Stimulated activated memory B cell treated with anti-CD40 and anti-IgM and Interleukin-4, amounts not matched to agents 10 μg/mL and 1 μg/mL and 100 μg/mL, for 72 hours (primary cell): ENCODE results near the gene GPR37L1.
"Not testable (repeated sequence)": the region's sequence is repeated elsewhere in the genome, so short reads cannot be mapped to it uniquely, and the experiment has no call there.

Experiments
- ATAC-seq: fragments of 150-1000 bp; cut with Tn5 transposase; 2 replicates; pipeline ENCODE4 v1.10.0; 2021
- H3K27ac Mint-ChIP-seq: one replicate; pipeline ENCODE4 v1.8.0; 2022; ENCODE audit warnings: mild to moderate bottlenecking, mixed read lengths
- H3K27me3 Mint-ChIP-seq: one replicate; pipeline ENCODE4 v1.8.0; 2022; ENCODE audit warnings: mixed read lengths
- H3K36me3 Mint-ChIP-seq: one replicate; pipeline ENCODE4 v1.8.0; 2022; ENCODE audit warnings: mixed read lengths
- H3K4me1 Mint-ChIP-seq: one replicate; pipeline ENCODE4 v1.8.0; 2022; ENCODE audit warnings: mixed read lengths
- H3K4me3 Mint-ChIP-seq: one replicate; pipeline ENCODE4 v1.8.0; 2022; ENCODE audit warnings: mild to moderate bottlenecking, moderate library complexity, mixed read lengths
- H3K9me3 Mint-ChIP-seq: one replicate; pipeline ENCODE4 v1.8.0; 2022; ENCODE audit warnings: mixed read lengths

The GPR37L1 gene

GRCh38 chr1:202179828-202180750, 57.4 kb downstream of the GPR37L1 start:
- no peaks in the 10 kb centered on the region for H3K36me3 Mint-ChIP-seq
- peak overlapping the region; percentile 66 for H3K27ac Mint-ChIP-seq
- no peaks in the 10 kb centered on the region for H3K9me3 Mint-ChIP-seq
- peaks cover 32% of the 10 kb centered on the region for H3K27me3 Mint-ChIP-seq
- ATAC-seq: peak; percentile 69
- H3K4me3 Mint-ChIP-seq: peak overlapping the region; percentile 67
- peaks cover 24% of the 10 kb centered on the region for H3K4me1 Mint-ChIP-seq

GRCh38 chr1:202180751-202181139, 58.0 kb downstream of the GPR37L1 start:
- Mint-ChIP-seq H3K4me1 (peaks cover 24% of the 10 kb centered on the region), H3K27me3 (peaks cover 38% of the 10 kb centered on the region)
- H3K27ac Mint-ChIP-seq, ATAC-seq, H3K4me3 Mint-ChIP-seq, H3K9me3 Mint-ChIP-seq, H3K36me3 Mint-ChIP-seq: not testable (repeated sequence)

GRCh38 chr1:202181586-202181985, 58.9 kb downstream of the GPR37L1 start:
- ATAC-seq: no peak

GRCh38 chr1:202182040-202182877, 59.5 kb downstream of the GPR37L1 start:
- no peaks in the 10 kb centered on the region for H3K9me3 Mint-ChIP-seq
- no peak for ATAC-seq
- H3K36me3 Mint-ChIP-seq: no peaks in the 10 kb centered on the region
- no peak overlapping the region for H3K4me3 Mint-ChIP-seq
- peaks cover 24% of the 10 kb centered on the region for H3K4me1 Mint-ChIP-seq
- no peak overlapping the region for H3K27ac Mint-ChIP-seq
- H3K27me3 Mint-ChIP-seq: peaks cover 48% of the 10 kb centered on the region

More at GRCh38 chr1:202181586-202181985, 58.9 kb downstream of the GPR37L1 start:
- Mint-ChIP-seq H3K36me3 (no peaks in the 10 kb centered on the region), H3K27me3 (peaks cover 43% of the 10 kb centered on the region), H3K4me1 (peaks cover 24% of the 10 kb centered on the region), H3K27ac (no peak overlapping the region), H3K4me3 (no peak overlapping the region), H3K9me3 (no peaks in the 10 kb centered on the region)
